GM21737 (cell line): ENCODE results near the gene RNF207.

Source experiments
- ATAC-seq: cut with Tn5 transposase; IDR thresholded peaks from one replicate; pipeline ENCODE4 v1.9.1; 2021; ENCODE audit warnings: mild to moderate bottlenecking, moderate library complexity; ENCODE audit not compliant: unreplicated experiment

Gene RNF207

GRCh38 chr1:6247651-6248050 lies 41.7 kb downstream of the RNF207 start:
- ATAC-seq = no peak

GRCh38 chr1:6248161-6248776 lies 42.4 kb downstream of the RNF207 start:
- ATAC-seq = no peak

GRCh38 chr1:6248932-6249738 lies 43.2 kb downstream of the RNF207 start:
- no peak for ATAC-seq

DNA sequence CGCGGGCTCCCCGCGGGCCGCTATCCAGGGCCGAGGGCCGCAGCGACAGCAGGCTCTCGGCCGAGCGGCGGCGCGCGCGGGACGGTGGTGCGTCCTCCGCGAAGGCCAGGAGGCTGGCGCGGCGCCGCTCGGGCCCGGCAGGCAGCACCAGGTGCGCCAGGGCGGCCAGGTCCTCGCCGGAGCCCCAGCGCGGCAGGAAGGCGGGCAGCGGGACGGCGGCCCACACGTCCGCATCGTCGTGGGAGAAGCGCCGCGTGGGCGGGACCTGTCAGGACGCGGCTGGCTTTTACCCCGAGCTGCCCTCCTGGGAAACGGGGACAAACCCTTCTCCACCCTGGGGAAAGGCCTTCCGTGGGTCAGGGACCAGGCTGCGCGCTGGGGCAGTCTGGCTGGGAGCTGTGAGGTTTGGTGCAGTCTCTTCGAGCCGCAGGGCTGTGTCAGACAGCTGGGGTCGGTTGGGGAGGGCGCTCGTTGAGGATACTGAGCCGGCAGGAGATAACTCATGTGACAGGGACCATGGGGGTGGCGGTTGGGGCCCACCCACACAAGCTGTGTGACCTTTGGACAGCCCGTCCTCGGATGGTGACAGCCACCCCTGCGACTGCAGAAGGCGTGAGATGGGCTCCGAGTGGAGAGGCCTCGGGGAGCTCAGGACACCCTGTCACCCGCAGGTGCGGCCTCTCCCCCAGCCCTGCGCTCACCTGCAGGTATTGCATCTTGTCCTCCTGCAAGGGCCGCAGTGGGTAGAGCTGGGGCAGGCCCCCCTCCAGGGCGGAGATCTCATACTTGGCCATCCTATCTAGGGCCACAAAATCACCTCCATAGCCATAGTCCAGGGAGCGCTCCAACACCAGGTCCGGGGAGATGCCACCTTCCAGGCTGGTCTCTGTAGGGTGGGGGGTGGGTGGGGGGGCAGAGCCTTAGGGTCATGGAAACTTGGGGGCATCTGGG lies 44.1 kb downstream of the RNF207 start:
- ATAC-seq = no peak

DNA sequence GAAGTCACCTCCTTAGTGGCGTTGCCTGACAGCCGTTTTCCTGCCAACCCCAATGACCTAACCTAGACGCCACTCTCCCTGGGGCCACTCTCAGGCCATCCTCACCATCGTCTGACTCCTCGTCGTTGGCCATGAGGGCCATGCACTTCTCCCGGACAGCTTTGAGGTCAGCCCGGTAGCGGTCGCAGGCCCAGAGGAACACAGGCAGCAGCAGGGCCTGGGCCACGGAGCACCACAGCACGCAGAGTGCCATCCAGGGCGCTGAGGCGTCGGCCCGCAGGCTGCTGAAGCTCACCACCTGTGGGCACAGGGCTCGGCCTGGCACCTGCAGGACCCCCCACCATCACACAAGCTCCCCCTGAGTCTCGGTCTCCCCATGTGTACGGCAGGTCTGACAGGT lies 45.3 kb downstream of the RNF207 start:
- ATAC-seq = no peak

DNA sequence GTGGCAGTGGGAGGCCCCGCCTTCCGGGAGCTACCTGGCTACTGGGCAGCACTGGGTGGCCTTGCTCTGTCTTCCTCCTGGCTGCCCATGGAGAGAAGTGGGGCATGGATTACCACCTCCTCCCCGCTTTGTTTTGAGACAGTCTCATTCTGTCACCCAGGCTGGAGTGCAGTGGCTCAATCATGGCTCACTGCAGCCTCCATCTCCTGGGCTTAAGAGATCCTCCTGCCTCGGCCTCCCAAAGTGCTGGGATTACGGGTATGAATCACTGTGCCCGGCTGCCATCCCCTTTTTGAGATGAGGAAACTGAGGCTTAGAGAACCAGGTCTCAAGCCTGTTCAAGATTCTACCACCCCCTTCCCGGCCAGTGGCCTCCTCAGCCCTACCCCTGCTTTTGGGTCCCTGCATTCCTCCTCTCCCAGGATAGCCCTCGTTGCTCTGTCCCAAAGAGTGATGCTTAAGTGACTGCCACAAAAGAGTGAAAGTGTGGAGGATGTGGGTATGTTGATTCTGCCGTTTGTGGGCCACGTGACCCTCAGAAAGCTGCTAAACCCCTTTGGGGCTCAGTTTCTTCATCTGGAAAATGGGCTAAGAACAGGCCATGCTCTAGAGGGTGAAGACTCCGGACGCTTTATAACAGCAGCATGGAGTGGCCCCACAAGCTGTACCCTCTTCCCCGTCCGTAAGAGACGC lies 45.9 kb downstream of the RNF207 start:
- no peak for ATAC-seq

DNA sequence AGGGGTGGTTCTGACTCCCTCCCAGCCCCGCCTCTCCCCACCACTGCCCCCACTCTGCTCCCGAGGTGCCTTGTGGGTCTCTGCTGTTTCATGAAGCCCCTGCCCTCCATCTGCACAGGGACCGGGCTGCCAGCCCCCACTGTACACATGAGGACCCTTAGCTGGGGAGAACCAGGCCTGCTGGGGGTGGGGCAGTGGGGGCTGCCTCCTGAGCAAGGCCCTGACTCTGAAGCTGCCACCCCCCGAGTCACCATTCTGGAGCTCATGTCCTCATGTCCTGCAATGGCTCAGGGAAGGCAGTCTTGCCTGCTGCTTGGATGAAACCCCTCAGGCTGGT lies 46.4 kb downstream of the RNF207 start:
- no peak for ATAC-seq

DNA sequence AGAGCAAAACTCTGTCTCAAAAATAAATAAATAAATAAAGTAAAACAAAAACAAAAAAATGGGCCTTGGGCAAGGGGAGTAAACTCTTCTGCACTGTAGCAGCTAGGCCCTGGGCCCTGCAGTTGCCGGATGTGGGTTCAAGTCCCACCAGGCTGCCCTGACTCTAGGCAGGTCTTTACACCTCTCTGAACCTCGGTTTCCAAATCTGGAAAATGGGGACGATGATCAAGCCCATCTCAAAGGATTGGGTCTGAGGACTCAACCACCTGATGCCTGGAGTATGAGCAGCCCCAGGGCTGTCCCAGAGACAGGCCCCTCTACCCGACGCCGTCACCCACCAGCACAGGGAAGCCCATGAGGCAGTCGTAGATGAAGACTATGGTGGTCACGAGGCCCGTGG lies 47.5 kb downstream of the RNF207 start:
- ATAC-seq = no peak

DNA sequence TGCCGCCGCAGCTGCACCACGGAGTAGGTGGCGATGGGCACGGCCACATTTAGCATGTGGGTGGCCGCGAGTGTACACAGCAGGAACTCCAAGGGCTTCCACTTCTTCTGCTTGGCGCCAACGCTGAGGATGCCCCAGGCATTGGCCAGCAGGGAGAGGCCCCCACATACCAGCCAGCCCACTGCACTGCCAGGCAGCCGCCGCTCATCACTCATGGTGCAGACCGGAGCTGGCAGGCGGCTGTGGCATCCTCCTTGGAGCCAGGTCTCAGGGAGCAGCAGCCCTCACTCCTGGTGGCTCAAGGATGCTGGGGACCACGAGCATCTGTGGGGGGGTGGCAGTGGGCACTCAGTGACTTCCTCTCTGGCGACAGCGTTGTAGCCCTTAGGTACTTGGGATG lies 48.8 kb downstream of the RNF207 start:
- no peak for ATAC-seq

GRCh38 chr1:6256645-6257044 lies 50.7 kb downstream of the RNF207 start:
- no peak for ATAC-seq

DNA sequence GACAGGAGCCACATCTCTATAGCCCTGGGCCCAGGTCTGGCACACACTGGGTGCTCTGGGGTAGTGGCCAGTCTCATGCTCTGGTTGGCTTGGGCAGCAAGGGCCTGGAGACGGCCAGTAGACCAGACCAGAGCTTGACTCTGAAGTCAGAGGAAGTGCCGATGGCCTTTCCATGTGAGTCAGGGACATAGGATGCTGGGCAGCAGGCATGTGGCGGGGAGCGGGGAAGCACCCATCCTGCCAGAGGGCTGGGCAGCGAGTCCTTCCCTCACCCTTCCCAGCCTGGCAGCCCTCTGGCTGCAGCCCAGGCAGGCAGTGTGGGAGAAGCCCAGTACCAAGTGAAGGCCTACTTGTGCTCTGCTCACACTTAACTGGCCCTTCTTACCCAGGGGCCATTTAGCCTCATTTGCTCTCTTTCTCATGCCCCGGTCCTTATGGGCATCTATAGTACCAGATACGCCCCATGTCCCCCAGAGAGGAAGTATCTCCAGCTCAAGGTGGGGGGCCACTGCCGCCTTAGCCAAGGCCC lies 51.7 kb downstream of the RNF207 start:
- ATAC-seq = no peak

DNA sequence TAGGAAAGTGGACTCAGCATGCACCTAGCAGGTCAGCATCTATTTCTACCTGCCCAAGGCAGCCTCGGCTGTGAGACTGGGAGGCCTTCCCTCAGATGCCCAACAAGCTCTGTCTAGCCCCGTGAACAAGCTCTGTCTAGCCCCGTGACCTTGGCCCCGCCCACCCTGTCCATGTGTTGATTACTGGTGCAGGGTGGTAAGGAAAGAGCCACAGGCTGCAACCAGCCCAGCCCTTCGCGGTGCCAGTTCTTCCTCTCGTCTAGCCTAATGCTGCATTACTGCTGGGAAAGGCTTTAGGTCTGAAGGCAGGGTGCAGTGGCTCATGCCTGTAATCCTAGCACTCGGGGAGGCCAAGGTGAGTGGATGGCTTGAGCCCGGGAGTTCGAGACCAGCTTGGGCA lies 52.8 kb downstream of the RNF207 start:
- ATAC-seq = no peak

DNA sequence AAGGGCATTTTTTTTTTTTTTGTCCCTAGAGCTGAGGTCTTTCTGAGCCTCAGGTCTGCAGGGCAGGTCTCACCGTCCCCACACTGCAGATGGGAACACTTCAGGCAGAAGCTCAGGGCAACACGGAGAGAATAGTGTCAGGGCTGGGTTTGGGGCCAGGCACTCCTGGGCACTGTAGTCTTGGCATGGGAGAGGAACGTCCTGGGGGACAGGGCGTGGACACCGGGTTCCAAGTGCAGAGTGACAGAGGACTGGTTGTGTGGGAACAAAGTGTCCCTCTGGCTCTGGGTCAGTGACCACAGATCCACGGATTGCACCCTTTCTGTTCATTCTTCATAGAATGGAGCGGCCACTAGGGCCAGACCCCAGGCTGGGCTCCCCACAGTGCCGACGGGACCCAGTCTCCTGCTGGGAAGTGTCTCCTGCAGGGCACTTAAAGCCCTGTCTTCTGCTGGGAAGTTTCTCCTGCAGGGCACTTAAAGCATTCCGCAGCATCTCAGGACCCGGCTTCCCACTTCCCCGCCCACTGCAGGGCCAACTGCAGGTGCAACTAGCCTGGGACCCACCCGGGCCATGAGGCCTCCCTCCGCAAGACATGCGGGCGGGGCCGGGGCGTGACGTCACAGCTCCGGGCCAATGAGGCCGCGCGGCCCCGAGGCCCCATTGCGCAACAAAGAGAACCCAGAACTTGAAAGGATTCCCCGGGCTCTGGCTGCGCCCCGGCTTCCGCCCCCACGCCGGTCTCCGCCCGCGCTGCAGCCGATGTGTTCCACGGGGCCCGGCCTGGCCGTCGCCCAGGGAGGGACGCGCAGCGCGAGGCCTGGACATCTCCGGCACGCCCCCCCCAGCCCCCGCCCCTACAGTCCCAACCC lies 53.8 kb downstream of the RNF207 start:
- ATAC-seq = no peak

GRCh38 chr1:6260433-6260934 lies 54.6 kb downstream of the RNF207 start:
- ATAC-seq = no peak

- ATAC-seq = no peak
Observed at GRCh38 chr1:6260961-6261614, 55.2 kb downstream of the RNF207 start, which contains the start of gene GPR153. Gene GPR153, minus strand, starts transcription at chr1:6261098. Its CDS starts 6,193 bp downstream, at chr1:6254905.

DNA sequence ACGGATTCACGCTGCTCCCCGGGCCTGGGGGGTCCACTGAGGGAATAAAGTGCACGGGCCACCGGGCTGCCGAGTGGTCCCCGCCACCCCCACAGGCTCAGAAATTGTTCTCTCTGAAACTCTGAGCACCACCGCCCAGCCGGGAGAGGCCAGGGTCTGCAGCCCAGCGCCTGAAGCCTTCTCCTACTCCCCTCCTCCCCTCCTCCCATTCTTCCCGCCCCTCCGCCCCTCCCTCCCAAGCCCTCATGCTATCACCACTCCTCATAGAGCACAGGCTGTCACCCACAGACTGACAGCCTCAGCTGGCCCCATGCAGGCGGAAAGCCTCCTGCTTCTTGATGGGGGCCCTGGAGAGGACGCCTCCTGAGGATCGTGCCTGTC lies 55.7 kb downstream of the RNF207 start:
- ATAC-seq = no peak

DNA sequence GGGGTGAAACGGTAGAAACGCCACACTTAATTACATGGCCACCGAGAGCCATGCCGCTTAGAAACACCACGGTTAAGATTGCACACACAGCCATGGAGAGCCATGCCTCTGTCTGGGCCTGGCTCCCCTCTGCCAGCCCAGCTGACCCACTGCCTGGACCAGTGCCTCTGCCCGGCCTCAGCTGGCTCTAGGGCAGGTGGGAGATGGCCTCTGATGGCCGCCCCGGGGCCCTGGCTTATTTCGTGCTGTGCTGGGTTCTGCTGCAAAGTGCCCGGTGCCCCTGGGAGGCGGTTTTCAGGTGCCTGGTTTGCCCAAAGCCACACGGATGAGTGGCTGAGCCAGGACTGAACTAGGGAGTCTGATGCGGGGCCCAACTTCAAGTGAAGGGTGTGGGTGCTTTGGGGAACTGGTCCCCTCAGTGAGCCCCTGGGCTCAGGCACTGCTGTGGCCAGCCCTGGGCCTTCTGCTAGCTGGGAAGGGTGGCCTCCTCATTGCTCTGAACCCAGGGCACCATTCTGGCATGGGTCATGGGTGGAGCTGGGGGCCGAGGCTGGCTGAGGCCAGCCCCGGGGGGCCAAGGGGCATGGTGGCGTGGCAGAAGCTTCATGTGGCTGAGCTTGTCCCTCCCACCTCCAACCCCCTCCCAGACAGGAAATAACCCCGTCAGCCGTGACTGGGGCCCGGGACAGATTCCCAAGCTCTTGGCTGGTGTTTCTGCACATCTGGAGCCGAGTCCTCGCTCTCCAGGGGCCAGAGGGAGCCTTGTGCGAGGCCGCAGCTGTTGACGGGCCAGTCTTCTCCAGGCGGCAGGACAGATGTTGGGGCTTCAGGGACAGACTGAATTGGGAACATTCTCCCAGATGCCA lies 56.9 kb downstream of the RNF207 start:
- ATAC-seq = no peak

- no peak for ATAC-seq
Observed at GRCh38 chr1:6263716-6264115, 57.8 kb downstream of the RNF207 start.
